Skeletal muscle tissue (tissue), 4 donors: ENCODE results near the gene MICAL3. TPM values are rescaled to one million over a fixed set of nuclear protein-coding genes. Genes with fewer than 3 reads are reported as not detected.

Source experiments
- H3K27ac ChIP-seq: one replicate; pipeline ENCODE4 v1.7.0; 2013; ENCODE audit warnings: mild to moderate bottlenecking, low read depth, low read length, inconsistent platforms
- H3K27me3 ChIP-seq, 3 donors: one replicate each; pipeline ENCODE4 v1.7.0; 2013; ENCODE audit warnings: low read length in 3 of 3; ENCODE audit not compliant: control insufficient read depth in 3 of 3, insufficient read depth in 3 of 3
- H3K36me3 ChIP-seq, 3 donors: one replicate each; pipeline ENCODE4 v1.7.0; 2013; ENCODE audit warnings: low read length in 3 of 3; ENCODE audit not compliant: control insufficient read depth in 3 of 3, insufficient read depth in 3 of 3
- H3K4me1 ChIP-seq, 3 donors: one replicate each; pipeline ENCODE4 v1.7.0; 2013; ENCODE audit warnings: low read length in 3 of 3, mild to moderate bottlenecking in 3 of 3; ENCODE audit not compliant: control insufficient read depth in 3 of 3, insufficient read depth in 3 of 3
- H3K4me3 ChIP-seq, 3 donors: one replicate each; pipeline ENCODE4 v1.7.0; 2013; ENCODE audit warnings: low read length in 3 of 3
- H3K9ac ChIP-seq, 3 donors: one replicate each; pipeline ENCODE4 v1.7.0; 2013; ENCODE audit warnings: low read length in 3 of 3, mild to moderate bottlenecking in 3 of 3, moderate library complexity in 2 of 3, low read depth in 1 of 3
- H3K9me3 ChIP-seq, 3 donors: one replicate each; pipeline ENCODE4 v1.7.0; 2013; ENCODE audit warnings: low read length in 3 of 3; ENCODE audit not compliant: control insufficient read depth in 3 of 3
- total RNA-seq: library from RNA; depleted of rRNA; stranded (reverse); fragments of >200 nt; gene quantifications from one replicate; pipeline ENCODE4 v1.2.3, GENCODE V29; 2014
- donor health status: Osteomylitis.

The MICAL3 gene
- total RNA-seq, 1 donor from 2014 or later: 20.9 TPM

GRCh38 chr22:17823964-17824363 lies 200.4 kb downstream of the MICAL3 start:
- no peaks in the 10 kb centered on the region for H3K4me1 ChIP-seq
- no peak overlapping the region for H3K9ac ChIP-seq
- H3K9me3 ChIP-seq: no peaks in the 10 kb centered on the region
- H3K27ac ChIP-seq: no peak overlapping the region
- H3K36me3 ChIP-seq: peaks cover 47 to 52% (median 49%) of the 10 kb centered on the region in 3 donors
- no peaks in the 10 kb centered on the region for H3K27me3 ChIP-seq
- H3K4me3 ChIP-seq: no peak overlapping the region

GRCh38 chr22:17823226-17823625 lies 201.1 kb downstream of the MICAL3 start:
- Histone ChIP-seq H3K27ac (no peak overlapping the region), H3K9ac (no peak overlapping the region), H3K9me3 (no peaks in the 10 kb centered on the region), H3K36me3 (peaks cover 46 to 48% (median 47%) of the 10 kb centered on the region in 3 donors), H3K4me3 (no peak overlapping the region), H3K27me3 (no peaks in the 10 kb centered on the region), H3K4me1 (no peaks in the 10 kb centered on the region)

GRCh38 chr22:17822087-17822486 lies 202.3 kb downstream of the MICAL3 start:
- no peaks in the 10 kb centered on the region for H3K4me1 ChIP-seq
- peaks cover 36 to 44% (median 43%) of the 10 kb centered on the region in 3 donors for H3K36me3 ChIP-seq
- no peaks in the 10 kb centered on the region for H3K9me3 ChIP-seq
- H3K9ac ChIP-seq: no peak overlapping the region
- H3K27ac ChIP-seq: no peak overlapping the region
- no peak overlapping the region for H3K4me3 ChIP-seq
- no peaks in the 10 kb centered on the region for H3K27me3 ChIP-seq

- Histone ChIP-seq H3K4me1 (no peaks in the 10 kb centered on the region), H3K27me3 (no peaks in the 10 kb centered on the region), H3K27ac (no peak overlapping the region), H3K4me3 (no peak overlapping the region), H3K9me3 (no peaks in the 10 kb centered on the region), H3K36me3 (peaks cover 38 to 46% (median 43%) of the 10 kb centered on the region in 3 donors), H3K9ac (no peak overlapping the region)
Observed at GRCh38 chr22:17820879-17821439, 203.4 kb downstream of the MICAL3 start.

- Histone ChIP-seq H3K27ac (no peak overlapping the region), H3K27me3 (no peaks in the 10 kb centered on the region), H3K4me1 (no peaks in the 10 kb centered on the region), H3K9ac (no peak overlapping the region), H3K4me3 (no peak overlapping the region), H3K36me3 (peaks cover 40 to 54% (median 50%) of the 10 kb centered on the region in 3 donors), H3K9me3 (no peaks in the 10 kb centered on the region)
Observed at GRCh38 chr22:17818649-17819048, 205.7 kb downstream of the MICAL3 start.

GRCh38 chr22:17818180-17818579 lies 206.2 kb downstream of the MICAL3 start:
- Histone ChIP-seq H3K4me3 (no peak overlapping the region), H3K9me3 (no peaks in the 10 kb centered on the region), H3K4me1 (no peaks in the 10 kb centered on the region), H3K27ac (no peak overlapping the region), H3K36me3 (peaks cover 44 to 55% (median 51%) of the 10 kb centered on the region in 3 donors), H3K27me3 (no peaks in the 10 kb centered on the region), H3K9ac (no peak overlapping the region)

- peaks cover 46 to 54% (median 50%) of the 10 kb centered on the region in 3 donors for H3K36me3 ChIP-seq
- H3K9ac ChIP-seq: no peak overlapping the region
- no peak overlapping the region for H3K27ac ChIP-seq
- H3K4me3 ChIP-seq: no peak overlapping the region
- no peaks in the 10 kb centered on the region for H3K9me3 ChIP-seq
- no peaks in the 10 kb centered on the region for H3K27me3 ChIP-seq
- H3K4me1 ChIP-seq: no peaks in the 10 kb centered on the region
Observed at GRCh38 chr22:17817511-17818065, 206.8 kb downstream of the MICAL3 start.

- H3K36me3 ChIP-seq: peaks cover 42 to 55% (median 48%) of the 10 kb centered on the region in 3 donors
- H3K4me3 ChIP-seq: no peak overlapping the region
- H3K27ac ChIP-seq: no peak overlapping the region
- H3K27me3 ChIP-seq: no peaks in the 10 kb centered on the region
- no peak overlapping the region for H3K9ac ChIP-seq
- no peaks in the 10 kb centered on the region for H3K4me1 ChIP-seq
- no peaks in the 10 kb centered on the region for H3K9me3 ChIP-seq
Observed at GRCh38 chr22:17817079-17817478, 207.3 kb downstream of the MICAL3 start.

- no peak overlapping the region for H3K9ac ChIP-seq
Observed at GRCh38 chr22:17816649-17817048, 207.7 kb downstream of the MICAL3 start.

GRCh38 chr22:17815703-17816254 lies 208.6 kb downstream of the MICAL3 start:
- Histone ChIP-seq H3K27me3 (no peaks in the 10 kb centered on the region), H3K4me3 (no peak overlapping the region), H3K4me1 (no peaks in the 10 kb centered on the region), H3K9ac (no peak overlapping the region), H3K9me3 (no peaks in the 10 kb centered on the region), H3K27ac (no peak overlapping the region), H3K36me3 (peaks cover 39 to 48% (median 39%) of the 10 kb centered on the region in 3 donors)

More at GRCh38 chr22:17816649-17817048, 207.7 kb downstream of the MICAL3 start:
- Histone ChIP-seq H3K9me3 (no peaks in the 10 kb centered on the region), H3K4me1 (no peaks in the 10 kb centered on the region), H3K27ac (no peak overlapping the region), H3K4me3 (no peak overlapping the region), H3K27me3 (no peaks in the 10 kb centered on the region), H3K36me3 (peaks cover 37 to 53% (median 45%) of the 10 kb centered on the region in 3 donors)
